ENCODE measurements around the gene RELN.
A peak's percentile ranks its signal among the peaks of the same experiment; 100 is the strongest.
"Not testable (repeated sequence)": the region's sequence is repeated elsewhere in the genome, so short reads cannot be mapped to it uniquely, and the experiment has no call there.

RELN gene

GRCh38 chr7:103560136-103560535 is 429.3 kb downstream of the RELN start:
- no peak for DNase-seq (ENCODE audit: low read depth)

- DNase-seq (ENCODE audit: low read depth) = no peak
These were observed 438.4 kb downstream of the RELN start for GRCh38 chr7:103551016-103551415.

DNA sequence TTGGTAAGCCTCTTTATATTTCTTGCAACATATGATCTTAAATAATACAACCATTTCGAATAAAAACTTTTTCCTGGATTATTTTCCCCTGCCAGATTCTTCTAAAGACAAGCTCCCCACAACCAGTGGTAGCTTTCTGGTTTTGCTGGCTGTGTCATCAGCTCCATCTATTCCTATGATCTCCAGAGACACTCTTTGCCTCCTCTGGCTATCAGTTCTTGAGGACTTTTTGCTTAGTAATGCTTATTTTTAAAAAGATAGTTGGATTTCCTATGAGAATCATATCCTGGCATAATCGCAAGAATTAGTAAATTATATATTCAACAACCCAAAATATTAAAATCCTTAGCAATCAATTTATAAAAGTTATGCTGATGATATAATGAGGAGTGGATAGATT is 439.7 kb downstream of the RELN start:
- no peak for DNase-seq (ENCODE audit: low read depth)

GRCh38 chr7:103547451-103548284 is 441.8 kb downstream of the RELN start:
- DNase-seq (ENCODE audit: low read depth) = no peak

DNA sequence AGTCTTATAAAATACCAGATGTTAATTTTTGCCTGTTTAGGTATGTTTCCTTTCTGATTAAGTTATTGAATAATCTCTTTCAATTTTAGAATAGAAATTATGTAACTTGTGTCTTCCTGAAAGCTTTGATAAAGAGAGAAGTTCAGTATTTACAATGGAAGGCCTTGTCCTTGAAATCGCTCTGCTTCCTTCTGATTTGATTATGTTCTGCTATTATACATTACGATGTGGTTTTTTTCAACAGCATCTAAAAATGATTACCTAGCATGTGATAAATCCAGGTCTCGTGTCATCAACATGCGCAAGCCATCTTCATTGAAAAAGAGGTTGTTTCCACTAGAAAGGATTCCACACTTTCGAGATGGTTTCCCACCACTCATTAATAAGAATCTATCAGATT is 447.0 kb downstream of the RELN start:
- DNase-seq (ENCODE audit: low read depth) = no peak

- no peak for DNase-seq (ENCODE audit: low read depth)
These were observed 447.5 kb downstream of the RELN start for GRCh38 chr7:103541947-103542346.

- DNase-seq (ENCODE audit: low read depth) = no peak
These were observed 448.4 kb downstream of the RELN start for GRCh38 chr7:103541026-103541425.

- DNase-seq (ENCODE audit: low read depth) = no peak
These were observed 449.1 kb downstream of the RELN start for GRCh38 chr7:103540338-103540737.

- DNase-seq (ENCODE audit: low read depth) = no peak
These were observed 449.6 kb downstream of the RELN start for GRCh38 chr7:103539875-103540274.

- no peak for DNase-seq (ENCODE audit: low read depth)
These were observed 450.3 kb downstream of the RELN start for GRCh38 chr7:103538964-103539709.

- no peak for DNase-seq (ENCODE audit: low read depth)
These were observed 455.7 kb downstream of the RELN start for GRCh38 chr7:103533761-103534160.

- no peak for DNase-seq (ENCODE audit: low read depth)
These were observed 456.5 kb downstream of the RELN start for GRCh38 chr7:103532955-103533354.

GRCh38 chr7:103528152-103528551 is 461.3 kb downstream of the RELN start:
- no peak for DNase-seq (ENCODE audit: low read depth)

DNA sequence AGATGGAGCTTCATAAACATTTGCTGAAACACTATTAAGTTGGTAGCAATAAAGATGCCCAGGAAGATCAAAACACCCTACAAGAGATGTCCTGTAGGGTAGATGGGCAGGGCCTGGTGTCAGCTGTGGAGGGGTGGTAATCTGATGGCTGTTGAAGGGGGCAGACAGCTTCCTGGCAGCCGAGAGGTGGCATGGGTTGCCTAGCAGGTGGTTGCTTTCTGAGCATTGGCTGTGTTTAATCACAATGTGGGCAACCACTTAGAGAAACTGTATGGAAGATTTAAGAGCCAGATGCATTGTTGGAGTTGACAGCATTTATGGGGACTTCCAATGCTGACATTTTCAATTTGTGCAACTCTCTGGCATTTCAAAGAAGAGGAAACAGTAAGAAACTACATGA is 463.5 kb downstream of the RELN start:
- DNase-seq (ENCODE audit: low read depth) = no peak

- peak; percentile 4 for DNase-seq (ENCODE audit: low read depth)
These were observed 465.2 kb downstream of the RELN start for GRCh38 chr7:103524042-103524907.

DNA sequence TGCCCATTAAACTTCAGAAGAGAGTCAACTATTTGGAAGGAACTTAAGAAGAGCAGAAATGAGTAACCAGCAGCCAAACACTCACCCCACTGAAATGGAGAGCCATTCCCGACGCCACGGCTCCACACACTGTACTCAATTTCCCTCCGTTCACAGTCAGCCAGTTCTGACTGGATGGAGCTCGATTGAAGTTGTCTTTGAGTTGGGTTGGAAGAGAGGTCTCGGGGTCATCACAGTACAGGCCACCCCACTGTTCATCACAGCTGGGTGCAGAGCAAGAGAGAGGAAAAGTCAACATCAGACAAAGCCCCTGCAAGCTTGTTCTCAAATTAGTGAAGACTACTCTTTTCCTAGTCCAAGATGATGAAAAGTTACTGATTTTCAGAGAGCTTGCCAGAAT is 467.5 kb downstream of the RELN start:
- DNase-seq (ENCODE audit: low read depth) = no peak

DNA sequence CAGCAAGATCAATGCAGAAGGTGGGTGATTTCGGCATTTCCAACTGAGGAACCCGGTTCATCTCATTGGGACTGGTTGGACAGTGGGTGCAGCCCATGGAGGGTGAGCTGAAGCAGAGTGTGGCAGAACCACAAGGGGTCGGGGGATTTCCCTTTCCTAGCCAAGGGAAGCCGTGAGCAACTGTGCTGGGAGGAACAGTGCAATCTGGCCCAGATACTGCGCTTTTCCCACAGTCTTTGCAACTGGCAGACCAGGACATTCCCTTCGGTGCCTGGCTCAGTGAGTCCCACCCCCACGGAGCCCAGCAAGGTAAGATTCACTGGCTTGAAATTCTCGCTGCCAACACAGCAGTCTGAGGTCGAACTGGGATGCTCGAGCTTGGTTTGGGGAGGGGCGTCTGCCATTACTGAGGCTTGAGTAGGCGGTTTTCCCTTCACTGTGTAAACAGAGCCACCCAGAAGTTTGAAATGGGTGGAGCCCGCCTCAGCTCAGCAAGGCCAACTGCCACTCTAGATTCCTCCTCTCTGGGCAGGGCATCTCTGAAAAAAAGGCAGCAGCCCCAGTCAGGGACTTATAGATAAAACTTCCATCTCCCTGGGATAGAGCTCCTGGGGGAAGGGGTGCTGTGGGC is 484.8 kb downstream of the RELN start:
- no peak for DNase-seq (ENCODE audit: low read depth)

DNA sequence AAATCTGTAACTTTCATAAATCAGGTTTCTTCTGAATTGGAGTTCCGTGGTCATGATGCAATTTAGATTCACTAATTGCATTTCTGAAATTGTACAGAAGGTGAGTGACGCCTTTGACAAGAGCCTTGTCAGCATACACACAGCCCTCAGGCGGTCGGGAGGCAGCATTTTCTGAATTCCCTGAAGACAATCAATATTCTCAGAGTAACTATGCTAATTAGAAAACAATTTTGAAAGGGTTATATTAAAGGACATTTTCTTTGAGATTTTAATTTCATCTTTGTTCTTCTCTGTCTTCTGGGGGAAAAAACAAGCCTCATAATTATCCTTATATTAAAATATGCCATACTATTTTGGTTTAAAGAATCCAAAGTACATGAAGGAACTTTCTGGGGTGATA is 488.3 kb downstream of the RELN start:
- no peak for DNase-seq (ENCODE audit: low read depth)

DNA sequence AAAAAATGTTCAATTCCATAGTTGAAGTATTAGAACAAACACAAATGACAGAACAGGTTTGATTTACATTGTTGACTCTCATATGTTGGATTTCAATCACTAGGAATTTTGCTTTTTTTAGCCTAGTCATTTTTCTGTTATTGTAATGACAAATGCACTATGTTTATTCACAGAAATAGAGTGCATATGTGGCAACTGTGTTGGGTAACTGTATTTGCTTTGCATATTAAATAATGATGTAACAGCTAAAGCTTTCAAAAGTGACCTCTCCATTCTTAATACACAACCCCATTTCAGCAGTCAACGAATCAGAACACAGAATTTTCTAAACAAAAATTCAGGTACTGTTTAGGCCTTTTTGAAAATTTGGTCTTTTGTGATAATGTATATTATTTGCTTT is 489.5 kb downstream of the RELN start:
- no peak for DNase-seq (ENCODE audit: low read depth)

GRCh38 chr7:103487419-103487818 is 502.0 kb downstream of the RELN start:
- no peak for DNase-seq (ENCODE audit: low read depth)

GRCh38 chr7:103486873-103487272 is 502.6 kb downstream of the RELN start:
- DNase-seq (ENCODE audit: low read depth) = not testable (repeated sequence)

- DNase-seq (ENCODE audit: low read depth) = no peak
These were observed 508.7 kb downstream of the RELN start for GRCh38 chr7:103480771-103481170.
